ENCODE data around the gene MRPS10. TPM values are rescaled to one million over a fixed set of nuclear protein-coding genes. Genes with fewer than 3 reads are reported as not detected.
"Not testable (repeated sequence)": the region's sequence is repeated elsewhere in the genome, so short reads cannot be mapped to it uniquely, and the experiment has no call there.

The MRPS10 gene
- total RNA-seq, 8 experiments from 2014 or later = 19.6 to 52.8 (median 33.8) TPM

DNA sequence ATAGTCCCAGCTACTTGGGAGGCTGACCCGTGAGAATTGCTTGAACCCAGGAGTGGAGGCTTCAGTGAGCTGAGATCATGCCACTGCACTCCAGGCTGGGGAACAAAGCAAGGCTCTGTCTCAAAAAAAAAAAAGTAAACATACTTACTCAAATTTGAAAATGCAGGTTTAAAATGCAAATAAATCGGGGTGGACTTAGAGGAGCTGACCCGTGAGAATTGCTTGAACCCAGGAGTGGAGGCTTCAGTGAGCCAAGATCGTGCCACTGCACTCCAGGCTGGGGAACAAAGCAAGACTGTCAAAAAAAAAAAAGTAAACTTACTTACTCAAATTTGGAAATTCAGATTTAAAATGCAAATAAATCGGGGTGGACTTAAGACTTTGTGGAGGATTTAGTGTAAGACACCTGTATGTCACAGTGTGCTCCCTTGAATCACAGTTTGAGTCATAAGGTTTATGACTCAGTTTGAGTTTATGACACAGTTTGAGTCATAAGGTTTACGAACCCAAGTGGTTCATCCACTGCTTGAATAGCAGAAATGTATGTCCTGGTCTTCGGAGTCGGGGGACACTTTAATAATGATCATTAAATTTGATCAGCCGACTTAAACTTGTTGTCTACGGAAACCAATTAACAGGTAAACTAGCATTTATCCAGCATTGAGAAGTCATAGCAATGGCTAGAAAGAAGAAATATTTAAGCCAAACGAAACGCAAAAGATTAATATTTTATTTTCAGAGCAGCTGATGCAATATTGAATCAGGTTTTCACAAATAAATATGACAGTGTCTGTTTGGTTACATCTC lies 6.8 kb upstream of the MRPS10 start:
- Histone ChIP-seq H3K4me1 (replicated peaks in 1 of 2) (peaks cover 0 to 5% of the 10 kb centered on the region in 2 donors), H3K4me3 (no peak overlapping the region), H3K27ac (no peak overlapping the region)
- in situ Hi-C loops (cut with MboI; ENCODE audit: low pct_unique_long_range_greater_than_20kb in 2 of 9, low sequenced_read_pairs in 9 of 9, unreplicated experiment in 9 of 9) = loop anchor here in 1 of 9 experiments (25.0 kb wide), 1 partner anchor 313 kb away; no protein-coding TSS in a partner anchor
- 21 to 100% (median 55%) methylated on average over 1 to 12 of the region's 12 CpGs for WGBS, 10 experiments
- peak; percentile 34 to 90 (median 58) for ATAC-seq (replicated peaks in 6 of 8)

DNA sequence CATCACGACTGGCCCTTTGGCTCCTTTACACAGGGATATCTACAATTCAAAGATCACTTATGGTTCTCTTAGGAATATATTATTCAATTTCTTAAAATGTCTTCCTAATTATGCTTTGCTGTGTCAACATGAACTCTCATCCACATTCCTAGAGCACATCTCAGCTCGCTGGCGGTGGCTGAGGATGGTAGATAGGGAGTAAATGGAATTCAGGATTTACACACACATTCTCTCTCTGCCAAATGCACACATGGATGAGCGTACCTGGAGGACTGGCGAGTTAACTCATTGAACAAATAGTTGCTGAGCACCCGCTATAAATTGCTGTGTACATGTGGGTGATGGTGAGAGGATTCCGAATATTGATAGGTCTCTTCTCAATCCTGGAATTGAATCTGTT lies 4.8 kb upstream of the MRPS10 start:
- in situ Hi-C loops (cut with MboI; ENCODE audit: low pct_unique_long_range_greater_than_20kb in 2 of 9, low sequenced_read_pairs in 9 of 9, unreplicated experiment in 9 of 9) = no loop called here
- Histone ChIP-seq H3K4me1 (replicated peaks in 1 of 2) (peaks cover 0 to 5% of the 10 kb centered on the region in 2 donors), H3K27ac (no peak overlapping the region), H3K4me3 (no peak overlapping the region)
- WGBS, 10 experiments = 80 to 100% (median 94%) methylated on average over 2 to 6 of the region's 7 CpGs; no CpG with 5 or more reads in 5 of the 10 experiments
- peak in 1 of 8 experiments; percentile 54 for ATAC-seq (replicated peaks in 6 of 8)

DNA sequence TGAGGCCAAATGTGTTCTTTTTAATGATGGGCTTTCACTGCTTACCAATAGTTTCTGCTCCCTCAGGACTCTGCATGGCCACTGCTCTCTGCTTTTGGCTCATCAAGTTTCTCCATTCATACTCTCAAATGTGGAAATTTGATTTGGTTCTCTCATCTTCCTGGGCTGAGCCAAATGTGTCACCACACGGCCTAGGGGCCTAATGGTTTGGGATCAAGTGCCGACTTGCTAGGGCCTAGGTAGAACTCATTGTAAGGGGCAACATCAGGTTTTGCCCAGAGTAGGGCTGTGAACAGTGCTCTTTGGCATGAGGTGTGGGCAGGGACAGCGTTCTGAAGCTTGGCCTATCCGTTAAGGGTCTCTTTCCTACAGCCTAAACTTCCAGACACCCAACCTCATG lies 3.9 kb upstream of the MRPS10 start:
- 46 to 100% (median 80%) methylated on average over 2 to 4 of the region's 4 CpGs; no CpG with 5 or more reads in 2 of the 10 experiments for WGBS, 10 experiments
- no peak for ATAC-seq (replicated peaks in 6 of 8)
- H3K4me3 ChIP-seq = no peak overlapping the region
- peaks cover 3 to 8% of the 10 kb centered on the region in 2 donors for H3K4me1 ChIP-seq (replicated peaks in 1 of 2)
- in situ Hi-C loops (cut with MboI; ENCODE audit: low pct_unique_long_range_greater_than_20kb in 2 of 9, low sequenced_read_pairs in 9 of 9, unreplicated experiment in 9 of 9) = no loop called here
- no peak overlapping the region for H3K27ac ChIP-seq

DNA sequence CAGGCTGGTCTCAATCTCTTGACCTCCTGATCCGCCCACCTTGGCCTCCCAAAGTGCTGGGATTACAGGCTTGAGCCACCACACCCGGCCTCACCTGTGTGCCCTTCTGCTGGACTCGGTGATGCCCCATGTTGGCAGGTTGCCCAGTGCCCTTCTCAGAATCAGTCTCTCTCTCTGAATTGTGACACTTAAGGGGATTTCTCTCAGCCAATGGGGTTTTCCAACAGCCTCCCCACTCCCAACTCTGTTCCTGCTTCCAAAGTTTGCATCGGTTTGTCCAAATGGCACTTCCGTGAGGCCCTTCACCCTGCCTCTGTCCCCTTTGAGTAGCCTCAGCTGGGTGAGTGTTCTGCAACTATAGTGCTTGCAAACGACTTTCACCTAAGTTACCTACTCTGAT lies 3.1 kb upstream of the MRPS10 start:
- 0 to 78% (median 59%) methylated on average over 1 to 2 of the region's 6 CpGs; no CpG with 5 or more reads in 2 of the 10 experiments for WGBS, 10 experiments
- Histone ChIP-seq H3K27ac (no peak overlapping the region), H3K4me1 (replicated peaks in 1 of 2) (peaks cover 5 to 9% of the 10 kb centered on the region in 2 donors), H3K4me3 (no peak overlapping the region)
- in situ Hi-C loops (cut with MboI; ENCODE audit: low pct_unique_long_range_greater_than_20kb in 2 of 9, low sequenced_read_pairs in 9 of 9, unreplicated experiment in 9 of 9) = no loop called here
- no peak for ATAC-seq (replicated peaks in 6 of 8)

DNA sequence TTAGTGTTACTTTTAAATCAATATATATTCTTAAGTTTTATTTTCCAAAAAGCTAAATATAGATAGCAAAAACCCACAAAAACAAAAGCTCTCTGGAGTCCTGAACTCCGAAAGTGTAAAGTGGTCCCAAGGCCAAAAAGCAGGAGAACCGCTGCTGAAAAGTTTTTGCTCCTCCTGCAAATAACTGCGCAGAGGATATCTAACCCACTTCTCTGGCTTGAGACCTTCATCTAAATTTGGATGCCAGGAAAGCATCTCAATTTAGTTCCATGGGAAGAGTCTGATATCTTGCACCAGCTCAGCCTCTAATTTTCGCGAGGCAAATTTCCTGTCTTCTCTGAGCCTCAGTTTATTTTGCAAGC lies 523 bp downstream of the MRPS10 start:
- WGBS, 10 experiments = 0 to 83% (median 10%) methylated on average over 1 to 5 of the region's 5 CpGs; no CpG with 5 or more reads in 1 of the 10 experiments
- peak overlapping the region; percentile 45 to 88 (median 59) for H3K4me3 ChIP-seq
- peak overlapping the region; percentile 59 to 84 for H3K27ac ChIP-seq
- peak in 1 of 8 experiments; percentile 2 for ATAC-seq (replicated peaks in 6 of 8)
- in situ Hi-C loops (cut with MboI; ENCODE audit: low pct_unique_long_range_greater_than_20kb in 2 of 9, low sequenced_read_pairs in 9 of 9, unreplicated experiment in 9 of 9) = no loop called here
- H3K4me1 ChIP-seq (replicated peaks in 1 of 2) = peaks cover 5 to 8% of the 10 kb centered on the region in 2 donors

DNA sequence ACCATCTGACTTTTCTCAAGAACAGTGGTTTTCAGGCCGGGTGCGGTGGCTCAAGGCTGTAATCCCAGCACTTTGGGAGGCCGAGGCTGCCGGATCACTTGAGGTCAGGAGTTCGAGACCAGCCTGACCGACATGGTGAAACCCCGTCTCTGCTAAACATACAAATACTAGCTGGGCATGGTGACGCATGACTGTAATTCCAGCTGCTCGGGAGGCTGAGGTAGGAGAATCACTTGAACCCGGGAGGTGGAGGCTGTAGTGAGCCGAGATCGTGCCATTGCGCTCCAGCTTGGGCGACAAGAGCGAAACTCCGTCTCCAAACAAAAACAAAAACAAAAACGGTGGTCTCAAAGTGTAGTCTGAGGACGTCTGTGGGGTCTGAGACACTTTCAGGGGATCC lies 1.2 kb downstream of the MRPS10 start:
- in situ Hi-C loops (cut with MboI; ENCODE audit: low pct_unique_long_range_greater_than_20kb in 2 of 9, low sequenced_read_pairs in 9 of 9, unreplicated experiment in 9 of 9); H3K27ac ChIP-seq; ATAC-seq (replicated peaks in 6 of 8); H3K4me1 ChIP-seq (replicated peaks in 1 of 2): not testable (repeated sequence)
- WGBS, 10 experiments = 17 to 100% (median 81%) methylated on average over 1 to 13 of the region's 18 CpGs; no CpG with 5 or more reads in 2 of the 10 experiments
- peak overlapping the region in 2 of 5 donors; percentile 59 to 83 for H3K4me3 ChIP-seq

DNA sequence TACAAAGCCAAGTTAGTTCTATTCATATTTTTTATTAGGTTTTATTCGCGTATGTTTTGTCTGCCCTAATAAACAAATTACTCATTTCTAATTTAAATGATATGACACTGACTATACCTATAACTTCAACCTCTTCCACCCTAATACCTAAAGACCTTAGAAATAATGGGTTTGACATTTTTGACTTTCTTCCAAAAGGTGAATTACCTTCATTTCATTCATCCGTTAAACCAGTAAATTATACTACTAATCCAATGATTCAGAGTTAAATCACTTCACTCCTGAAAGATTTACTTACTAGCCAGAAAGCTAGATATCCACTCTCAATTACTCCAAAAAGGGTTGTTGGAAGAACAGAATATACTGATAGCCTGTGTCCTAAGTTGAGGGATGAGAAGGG lies 5.2 kb downstream of the MRPS10 start:
- Histone ChIP-seq H3K4me1 (replicated peaks in 1 of 2) (peaks cover 5 to 8% of the 10 kb centered on the region in 2 donors), H3K4me3 (no peak overlapping the region), H3K27ac (no peak overlapping the region)
- no peak for ATAC-seq (replicated peaks in 6 of 8)
- WGBS, 10 experiments = 62 to 100% (median 77%) methylated on average over 2 to 3 of the region's 3 CpGs
- in situ Hi-C loops (cut with MboI; ENCODE audit: low pct_unique_long_range_greater_than_20kb in 2 of 9, low sequenced_read_pairs in 9 of 9, unreplicated experiment in 9 of 9) = no loop called here

DNA sequence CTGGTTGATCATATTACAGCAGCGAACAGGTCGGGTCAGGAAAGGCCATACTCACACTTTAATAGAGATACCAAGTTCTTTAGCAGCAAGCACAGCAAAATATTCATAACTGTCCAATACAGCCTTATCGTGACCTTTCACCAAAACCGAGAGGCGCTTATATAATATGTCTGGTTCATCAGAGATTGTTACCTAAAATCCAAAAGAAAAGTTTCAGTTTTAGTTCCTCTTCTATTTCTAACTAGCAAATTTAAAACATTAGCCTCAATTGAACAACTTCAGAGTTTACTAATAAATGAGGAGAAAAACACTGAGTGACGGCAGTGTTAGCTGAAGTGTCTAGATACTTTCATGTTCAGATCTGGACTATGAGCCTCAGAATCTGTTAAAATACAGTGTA lies 5.9 kb downstream of the MRPS10 start:
- Histone ChIP-seq H3K4me3 (no peak overlapping the region), H3K4me1 (replicated peaks in 1 of 2) (peaks cover 4 to 7% of the 10 kb centered on the region in 2 donors), H3K27ac (no peak overlapping the region)
- 97 to 100% (median 100%) methylated on average over 2 to 6 of the region's 6 CpGs; no CpG with 5 or more reads in 1 of the 10 experiments for WGBS, 10 experiments
- in situ Hi-C loops (cut with MboI; ENCODE audit: low pct_unique_long_range_greater_than_20kb in 2 of 9, low sequenced_read_pairs in 9 of 9, unreplicated experiment in 9 of 9) = no loop called here
- no peak for ATAC-seq (replicated peaks in 6 of 8)

DNA sequence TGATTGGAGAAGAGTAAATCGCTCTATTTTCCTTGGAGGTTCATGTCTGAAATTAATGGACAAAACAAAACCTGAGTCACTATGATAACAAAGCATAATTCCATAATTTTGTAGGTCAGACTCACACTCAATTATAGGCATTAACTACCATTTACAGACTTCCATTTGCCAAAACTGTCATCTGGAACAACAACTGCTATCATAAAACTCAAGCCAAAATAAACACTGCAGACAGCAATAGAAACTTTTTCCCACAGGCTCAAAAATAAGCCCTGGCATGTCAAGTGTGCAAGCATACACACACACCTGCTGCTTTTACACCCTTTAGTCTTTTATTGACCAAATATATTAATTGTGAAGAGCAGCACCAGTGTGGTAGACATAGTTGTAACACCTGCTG lies 7.1 kb downstream of the MRPS10 start:
- Histone ChIP-seq H3K4me3 (no peak overlapping the region), H3K27ac (no peak overlapping the region), H3K4me1 (replicated peaks in 1 of 2) (peaks cover 0 to 4% of the 10 kb centered on the region in 2 donors)
- in situ Hi-C loops (cut with MboI; ENCODE audit: low pct_unique_long_range_greater_than_20kb in 2 of 9, low sequenced_read_pairs in 9 of 9, unreplicated experiment in 9 of 9) = no loop called here
- peak in 1 of 8 experiments; percentile 65 for ATAC-seq (replicated peaks in 6 of 8)
- no CpG with 5 or more reads among the region's 1 CpG for WGBS, 10 experiments

DNA sequence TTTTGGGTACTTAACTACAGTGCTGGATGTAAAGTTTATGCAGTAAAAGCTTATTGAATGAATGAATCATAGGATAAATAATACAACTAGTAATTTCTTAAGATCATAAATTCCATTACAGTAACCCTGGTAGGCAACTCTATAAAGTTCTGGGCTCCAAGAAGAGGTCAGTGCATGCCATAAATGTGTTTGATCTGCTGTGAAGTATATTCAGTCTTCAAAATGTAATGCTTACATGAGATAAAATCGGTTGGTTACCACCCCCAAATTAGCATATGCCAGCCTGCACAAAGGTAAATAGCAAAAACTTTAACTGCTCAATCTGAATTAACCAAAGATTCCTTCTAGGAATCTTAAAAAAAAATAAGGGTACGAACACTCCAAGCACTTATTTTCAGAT lies 10.1 kb downstream of the MRPS10 start:
- ATAC-seq (replicated peaks in 6 of 8) = peak in 1 of 8 experiments; percentile 36
- in situ Hi-C loops (cut with MboI; ENCODE audit: low pct_unique_long_range_greater_than_20kb in 2 of 9, low sequenced_read_pairs in 9 of 9, unreplicated experiment in 9 of 9) = not testable (repeated sequence)

DNA sequence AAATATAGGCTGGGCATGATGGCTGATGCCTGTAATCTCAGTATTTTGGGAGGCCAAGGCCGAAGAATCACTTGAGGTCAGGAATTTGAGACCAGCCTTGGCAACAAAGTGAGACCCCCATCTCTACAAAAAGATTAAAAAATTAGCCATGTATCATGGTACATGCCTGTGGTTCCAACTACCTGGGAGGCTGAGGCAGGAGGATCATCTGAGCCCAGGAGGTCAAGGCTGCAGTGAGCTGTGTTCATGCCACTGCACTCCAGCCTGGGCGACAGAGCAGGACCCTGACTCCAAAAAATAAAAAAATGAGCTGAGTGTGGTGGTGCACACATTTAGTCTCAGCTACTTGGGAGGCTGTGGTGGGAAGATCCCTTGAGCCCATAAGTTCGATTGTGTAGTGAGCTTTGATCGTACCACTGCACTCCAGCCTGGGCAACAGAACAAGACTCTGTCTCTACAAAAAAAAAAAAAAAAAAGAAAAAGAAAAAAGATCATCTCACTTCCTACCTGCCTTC lies 12.8 kb downstream of the MRPS10 start:
- 100% methylated on average over 1 to 3 of the region's 4 CpGs; no CpG with 5 or more reads in 4 of the 10 experiments for WGBS, 10 experiments
- Histone ChIP-seq H3K4me3 (no peak overlapping the region), H3K4me1 (replicated peaks in 1 of 2) (no peaks in the 10 kb centered on the region), H3K27ac (no peak overlapping the region)
- in situ Hi-C loops (cut with MboI; ENCODE audit: low pct_unique_long_range_greater_than_20kb in 2 of 9, low sequenced_read_pairs in 9 of 9, unreplicated experiment in 9 of 9) = no loop called here
- no peak for ATAC-seq (replicated peaks in 6 of 8)

More for the DNA sequence above, 10.1 kb downstream of the MRPS10 start:
- WGBS, 10 experiments = 32 to 100% (median 85%) methylated on average over 1 to 2 of the region's 2 CpGs
- not testable (repeated sequence) for H3K4me3 ChIP-seq; H3K27ac ChIP-seq; H3K4me1 ChIP-seq (replicated peaks in 1 of 2)

DNA sequence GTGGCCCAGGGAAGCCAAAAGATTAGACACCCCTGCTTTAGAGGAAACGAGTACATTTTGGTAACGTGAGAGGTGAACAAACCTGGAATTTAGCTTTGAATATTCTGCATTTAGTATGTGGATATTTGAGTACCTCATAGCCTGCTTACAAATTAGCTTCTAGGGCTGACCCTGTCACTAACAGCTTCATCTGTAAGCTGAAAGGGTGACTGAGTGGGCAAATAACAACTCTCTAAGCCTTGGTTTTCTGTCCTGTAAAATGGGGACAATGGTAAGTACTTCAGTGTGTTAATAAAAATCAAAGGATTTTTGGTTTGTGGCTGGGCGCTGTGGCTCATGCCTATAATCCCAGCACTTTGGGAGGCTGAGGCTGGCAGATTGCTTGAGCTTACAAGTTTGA lies 14.5 kb downstream of the MRPS10 start:
- Histone ChIP-seq H3K27ac (no peak overlapping the region), H3K4me3 (no peak overlapping the region), H3K4me1 (replicated peaks in 1 of 2) (no peaks in the 10 kb centered on the region)
- 68 to 100% (median 94%) methylated on average over 1 to 3 of the region's 3 CpGs; no CpG with 5 or more reads in 2 of the 10 experiments for WGBS, 10 experiments
- in situ Hi-C loops (cut with MboI; ENCODE audit: low pct_unique_long_range_greater_than_20kb in 2 of 9, low sequenced_read_pairs in 9 of 9, unreplicated experiment in 9 of 9) = no loop called here
- ATAC-seq (replicated peaks in 6 of 8) = peak in 2 of 8 experiments; percentile 44 to 63

DNA sequence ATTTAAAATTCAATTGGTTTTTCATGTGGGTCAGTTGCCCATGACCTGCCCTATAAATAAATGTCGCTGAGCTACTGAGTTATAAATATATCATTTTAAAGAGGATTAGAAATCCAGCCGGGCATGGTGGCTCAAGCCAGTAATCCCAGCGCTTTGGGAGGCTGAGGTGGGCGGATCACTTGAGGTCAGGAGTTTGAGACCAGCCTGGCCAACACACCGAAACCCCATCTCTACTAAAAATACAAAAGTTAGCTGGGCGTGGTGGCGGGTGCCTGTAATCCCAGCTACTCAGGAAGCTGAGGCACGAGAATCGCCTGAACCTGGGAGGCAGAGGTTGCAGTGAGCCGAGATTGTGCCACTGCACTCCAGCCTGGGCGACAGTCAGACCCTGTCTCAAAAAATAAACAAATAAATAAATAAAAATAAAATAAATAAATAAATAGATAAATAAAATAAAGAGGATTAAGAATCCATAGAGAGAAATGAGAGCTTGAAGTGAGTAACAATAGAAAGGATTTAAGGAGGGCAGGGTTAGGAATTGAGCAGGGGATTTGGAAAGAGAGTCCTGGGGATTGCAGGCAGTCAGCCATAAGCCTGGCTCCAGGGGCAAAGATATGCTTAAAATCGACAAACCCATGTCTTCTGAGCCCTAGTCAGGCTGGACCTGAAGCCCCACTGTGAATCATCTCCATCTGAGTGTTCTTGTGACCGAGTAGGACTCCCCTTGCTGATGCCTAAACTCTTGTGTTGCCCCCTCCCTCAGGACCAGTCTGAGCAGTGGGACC lies 15.3 kb downstream of the MRPS10 start:
- in situ Hi-C loops (cut with MboI; ENCODE audit: low pct_unique_long_range_greater_than_20kb in 2 of 9, low sequenced_read_pairs in 9 of 9, unreplicated experiment in 9 of 9) = not testable (repeated sequence)

More for the DNA sequence above, 15.3 kb downstream of the MRPS10 start:
- WGBS, 10 experiments = 80 to 97% (median 89%) methylated on average over 3 to 12 of the region's 13 CpGs
- ATAC-seq (replicated peaks in 6 of 8); H3K27ac ChIP-seq; H3K4me3 ChIP-seq; H3K4me1 ChIP-seq (replicated peaks in 1 of 2): not testable (repeated sequence)

Measured in motor neuron (in vitro differentiated cells).